Measurements from ENCODE around the gene PLGLB1. TPM values are rescaled to one million over a fixed set of nuclear protein-coding genes. Genes with fewer than 3 reads are reported as not detected.
"Not testable (repeated sequence)": the region's sequence is repeated elsewhere in the genome, so short reads cannot be mapped to it uniquely, and the experiment has no call there.

Gene PLGLB1
- total RNA-seq, 1 experiment from 2014 or later: not detected

DNA sequence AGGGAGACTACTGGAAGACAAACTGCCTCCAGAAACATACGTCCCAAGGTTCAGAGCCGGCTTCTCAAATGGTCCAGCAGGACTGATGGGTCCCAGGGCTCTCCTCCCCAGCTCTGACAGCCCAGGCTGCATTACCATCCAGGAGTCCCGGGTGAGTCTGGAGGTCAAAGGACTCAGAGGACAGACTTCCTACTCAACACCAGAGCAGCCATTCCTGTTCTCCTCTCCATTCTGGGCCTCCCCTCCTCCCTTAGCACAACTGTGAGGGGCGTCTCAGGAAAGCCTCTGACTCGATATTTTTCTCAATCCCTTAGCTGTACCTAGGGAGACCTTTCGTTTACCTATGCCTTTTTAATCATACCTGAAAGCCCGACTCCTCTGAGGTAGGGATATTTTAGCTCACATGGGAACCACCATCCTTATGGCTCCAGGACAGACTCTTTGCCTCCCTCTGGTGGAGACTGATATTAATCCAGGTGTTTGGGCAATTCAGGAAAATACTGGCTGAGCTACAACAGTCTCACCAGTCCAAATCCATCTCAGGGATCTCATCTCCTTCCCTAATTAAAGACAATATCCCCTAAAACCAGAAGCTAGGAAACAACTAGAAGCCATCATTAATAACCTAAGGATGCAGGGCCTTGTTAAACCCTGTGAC is 19.8 kb upstream of the PLGLB1 start:
- H3K36me3 Mint-ChIP-seq (ENCODE audit: insufficient read depth, unreplicated experiment); H3K4me1 Mint-ChIP-seq (ENCODE audit: low read depth, unreplicated experiment); CTCF ChIA-PET; BruUV-seq (replicated peaks); H3K27ac Mint-ChIP-seq (ENCODE audit: unreplicated experiment); H3K9me3 Mint-ChIP-seq (ENCODE audit: low read depth, unreplicated experiment); H3K27me3 Mint-ChIP-seq (ENCODE audit: unreplicated experiment); intact Hi-C loops (cut with micrococcal nuclease; ENCODE audit: unreplicated experiment); H3K4me3 Mint-ChIP-seq (ENCODE audit: low read depth, unreplicated experiment): not testable (repeated sequence)
- peak; percentile 44 for TF ChIP-seq CTCF (IDR thresholded peaks at IDR 0.05; ENCODE audit: unreplicated experiment)
- peak; percentile 70 for DNase-seq

- BruUV-seq (replicated peaks); H3K27me3 Mint-ChIP-seq (ENCODE audit: unreplicated experiment); H3K4me1 Mint-ChIP-seq (ENCODE audit: low read depth, unreplicated experiment); H3K4me3 Mint-ChIP-seq (ENCODE audit: low read depth, unreplicated experiment); H3K36me3 Mint-ChIP-seq (ENCODE audit: insufficient read depth, unreplicated experiment); CTCF ChIA-PET; intact Hi-C loops (cut with micrococcal nuclease; ENCODE audit: unreplicated experiment); H3K9me3 Mint-ChIP-seq (ENCODE audit: low read depth, unreplicated experiment); H3K27ac Mint-ChIP-seq (ENCODE audit: unreplicated experiment); DNase-seq: not testable (repeated sequence)
Measured at GRCh38 chr2:87028607-87029006, 7.0 kb upstream of the PLGLB1 start.

DNA sequence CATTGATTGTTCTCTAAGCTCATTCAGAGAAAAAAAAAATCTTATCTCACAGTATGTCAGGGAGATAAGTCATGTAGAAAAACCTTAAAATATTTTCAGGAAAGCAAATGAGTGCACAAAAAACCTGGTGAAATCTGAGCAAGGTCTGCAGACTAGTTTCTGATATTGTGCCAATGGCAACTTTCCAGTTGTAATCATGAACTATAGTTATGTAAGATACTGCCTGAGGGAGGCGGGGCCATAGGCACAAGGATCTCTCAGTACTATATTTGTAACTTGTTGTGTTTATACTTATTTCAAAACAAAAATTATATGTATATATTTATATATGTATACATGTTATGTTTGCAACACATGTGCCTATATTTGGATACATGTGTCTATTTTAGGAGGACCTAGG is 5.2 kb upstream of the PLGLB1 start:
- DNase-seq; BruUV-seq (replicated peaks); H3K4me1 Mint-ChIP-seq (ENCODE audit: low read depth, unreplicated experiment); H3K9me3 Mint-ChIP-seq (ENCODE audit: low read depth, unreplicated experiment); intact Hi-C loops (cut with micrococcal nuclease; ENCODE audit: unreplicated experiment); H3K4me3 Mint-ChIP-seq (ENCODE audit: low read depth, unreplicated experiment); H3K36me3 Mint-ChIP-seq (ENCODE audit: insufficient read depth, unreplicated experiment); H3K27ac Mint-ChIP-seq (ENCODE audit: unreplicated experiment); H3K27me3 Mint-ChIP-seq (ENCODE audit: unreplicated experiment); CTCF ChIA-PET: not testable (repeated sequence)

GRCh38 chr2:87025927-87026326 is 4.3 kb upstream of the PLGLB1 start:
- intact Hi-C loops (cut with micrococcal nuclease; ENCODE audit: unreplicated experiment); H3K4me1 Mint-ChIP-seq (ENCODE audit: low read depth, unreplicated experiment); H3K36me3 Mint-ChIP-seq (ENCODE audit: insufficient read depth, unreplicated experiment); H3K4me3 Mint-ChIP-seq (ENCODE audit: low read depth, unreplicated experiment); H3K27ac Mint-ChIP-seq (ENCODE audit: unreplicated experiment); BruUV-seq (replicated peaks); CTCF ChIA-PET; H3K9me3 Mint-ChIP-seq (ENCODE audit: low read depth, unreplicated experiment); H3K27me3 Mint-ChIP-seq (ENCODE audit: unreplicated experiment); DNase-seq: not testable (repeated sequence)

- CTCF ChIA-PET; intact Hi-C loops (cut with micrococcal nuclease; ENCODE audit: unreplicated experiment); H3K27me3 Mint-ChIP-seq (ENCODE audit: unreplicated experiment); H3K9me3 Mint-ChIP-seq (ENCODE audit: low read depth, unreplicated experiment); H3K36me3 Mint-ChIP-seq (ENCODE audit: insufficient read depth, unreplicated experiment); H3K4me1 Mint-ChIP-seq (ENCODE audit: low read depth, unreplicated experiment); H3K4me3 Mint-ChIP-seq (ENCODE audit: low read depth, unreplicated experiment); H3K27ac Mint-ChIP-seq (ENCODE audit: unreplicated experiment); BruUV-seq (replicated peaks); DNase-seq: not testable (repeated sequence)
Measured at GRCh38 chr2:87023988-87024615, 2.5 kb upstream of the PLGLB1 start.

DNA sequence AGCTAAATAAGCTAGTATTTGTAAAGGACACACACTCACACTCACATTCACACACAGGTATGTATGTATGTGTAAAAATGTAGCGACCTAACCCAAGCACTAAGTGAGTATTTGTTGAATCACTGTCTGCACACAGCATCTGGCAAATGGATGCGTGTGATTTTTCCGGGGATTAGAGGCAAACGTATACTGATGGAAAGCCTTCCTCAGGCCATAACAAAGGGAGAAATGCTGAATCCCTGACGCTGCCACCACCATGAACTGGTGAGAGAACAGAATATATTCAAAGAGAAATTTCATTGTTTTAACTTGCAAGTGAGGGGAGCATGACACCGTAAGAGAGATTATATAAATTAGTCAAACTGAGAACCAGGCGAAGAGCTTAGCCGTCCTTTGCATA is 601 bp downstream of the PLGLB1 start:
- H3K9me3 Mint-ChIP-seq (ENCODE audit: low read depth, unreplicated experiment); intact Hi-C loops (cut with micrococcal nuclease; ENCODE audit: unreplicated experiment); BruUV-seq (replicated peaks); H3K4me3 Mint-ChIP-seq (ENCODE audit: low read depth, unreplicated experiment); H3K36me3 Mint-ChIP-seq (ENCODE audit: insufficient read depth, unreplicated experiment); H3K27ac Mint-ChIP-seq (ENCODE audit: unreplicated experiment); DNase-seq; H3K27me3 Mint-ChIP-seq (ENCODE audit: unreplicated experiment); H3K4me1 Mint-ChIP-seq (ENCODE audit: low read depth, unreplicated experiment); CTCF ChIA-PET: not testable (repeated sequence)

GRCh38 chr2:87019053-87019452 is 2.6 kb downstream of the PLGLB1 start:
- H3K27me3 Mint-ChIP-seq (ENCODE audit: unreplicated experiment); H3K4me3 Mint-ChIP-seq (ENCODE audit: low read depth, unreplicated experiment); H3K36me3 Mint-ChIP-seq (ENCODE audit: insufficient read depth, unreplicated experiment); H3K9me3 Mint-ChIP-seq (ENCODE audit: low read depth, unreplicated experiment); intact Hi-C loops (cut with micrococcal nuclease; ENCODE audit: unreplicated experiment); DNase-seq; BruUV-seq (replicated peaks); H3K27ac Mint-ChIP-seq (ENCODE audit: unreplicated experiment); H3K4me1 Mint-ChIP-seq (ENCODE audit: low read depth, unreplicated experiment); CTCF ChIA-PET: not testable (repeated sequence)

DNA sequence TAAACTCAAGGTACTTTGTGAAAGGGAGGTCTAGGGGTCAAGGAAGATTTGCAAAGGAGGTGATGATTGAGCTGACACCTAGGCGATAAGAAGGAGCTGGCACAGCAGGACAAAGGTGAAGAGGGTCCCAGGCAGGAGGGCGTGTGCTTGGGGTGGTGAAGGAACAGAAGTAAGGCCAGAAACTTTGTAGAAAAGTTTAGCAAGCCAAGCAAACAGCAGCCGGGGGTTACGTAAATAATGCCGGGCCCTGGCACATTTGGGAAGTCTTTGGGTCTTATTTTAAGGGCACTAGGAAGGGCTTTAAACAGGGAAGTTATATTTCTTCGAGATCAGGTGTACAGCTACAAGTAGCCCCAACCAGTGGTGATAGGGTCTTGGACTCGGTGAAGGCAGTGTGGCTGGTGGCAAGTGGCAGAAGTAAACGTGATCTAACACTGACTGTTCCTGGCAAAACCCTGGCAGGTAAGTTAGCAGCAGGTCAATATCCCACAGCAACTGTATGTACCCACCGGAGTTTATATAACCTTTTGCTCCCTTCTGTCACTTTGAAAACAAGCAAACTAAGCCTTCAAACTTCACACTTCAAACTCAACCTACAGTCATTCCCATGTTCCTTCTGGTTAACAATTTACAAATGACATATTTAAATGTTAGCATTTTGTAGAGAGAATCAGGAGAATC is 7.0 kb downstream of the PLGLB1 start:
- CTCF ChIA-PET; H3K27me3 Mint-ChIP-seq (ENCODE audit: unreplicated experiment); H3K4me3 Mint-ChIP-seq (ENCODE audit: low read depth, unreplicated experiment); H3K4me1 Mint-ChIP-seq (ENCODE audit: low read depth, unreplicated experiment); DNase-seq; H3K9me3 Mint-ChIP-seq (ENCODE audit: low read depth, unreplicated experiment); H3K36me3 Mint-ChIP-seq (ENCODE audit: insufficient read depth, unreplicated experiment); intact Hi-C loops (cut with micrococcal nuclease; ENCODE audit: unreplicated experiment); BruUV-seq (replicated peaks); H3K27ac Mint-ChIP-seq (ENCODE audit: unreplicated experiment): not testable (repeated sequence)

- H3K36me3 Mint-ChIP-seq (ENCODE audit: insufficient read depth, unreplicated experiment); CTCF ChIA-PET; intact Hi-C loops (cut with micrococcal nuclease; ENCODE audit: unreplicated experiment); H3K27me3 Mint-ChIP-seq (ENCODE audit: unreplicated experiment); H3K4me1 Mint-ChIP-seq (ENCODE audit: low read depth, unreplicated experiment); H3K4me3 Mint-ChIP-seq (ENCODE audit: low read depth, unreplicated experiment); BruUV-seq (replicated peaks); H3K27ac Mint-ChIP-seq (ENCODE audit: unreplicated experiment); H3K9me3 Mint-ChIP-seq (ENCODE audit: low read depth, unreplicated experiment); DNase-seq: not testable (repeated sequence)
Measured at GRCh38 chr2:87004398-87004797, 17.2 kb downstream of the PLGLB1 start.

Data from Calu3 (cell line).